ENCODE measurements around the gene TRAPPC13. TPM values are rescaled to one million over a fixed set of nuclear protein-coding genes. Genes with fewer than 3 reads are reported as not detected.
A peak's percentile ranks its signal among the peaks of the same experiment; 100 is the strongest.

TRAPPC13 gene
- total and polyA plus RNA-seq, 2 of the 13 experiments (the other 11 are each of a cell fraction or from before 2014, with no cell fraction given): 8.4 to 19.6 TPM

GRCh38 chr5:65651144-65651543 is 26.3 kb downstream of the TRAPPC13 start (continued):
- TF ChIP-seq RERE (CRISPR knock-in tag; IDR thresholded peaks at IDR 0.05; ENCODE audit: low read depth) (no peak), TBL1XR1 (IDR thresholded peaks at IDR 0.05; ENCODE audit: borderline replicate concordance, low read length, partially characterized antibody) (no peak), SUZ12 (IDR thresholded peaks at IDR 0.05; ENCODE audit: low read depth, low read length) (no peak), NFATC3 (CRISPR knock-in tag; IDR thresholded peaks at IDR 0.05) (no peak), XRCC5 (optimal IDR thresholded peaks at IDR 0.05; ENCODE audit: low read length) (no peak), HHEX (CRISPR knock-in tag; IDR thresholded peaks at IDR 0.05) (peak; percentile 34; the same call in 1 of the 2 replicates), WIZ (CRISPR knock-in tag; IDR thresholded peaks at IDR 0.05) (no peak), ZNF644 (CRISPR knock-in tag; IDR thresholded peaks at IDR 0.05; ENCODE audit: low read depth) (peak; percentile 58; the same call in 1 of the 2 replicates), SETDB1 (CRISPR knock-in tag; IDR thresholded peaks at IDR 0.05; ENCODE audit: borderline replicate concordance) (no peak), CENPX (CRISPR knock-in tag; IDR thresholded peaks at IDR 0.05) (no peak), ZNF10 (CRISPR knock-in tag; IDR thresholded peaks at IDR 0.05; ENCODE audit: borderline replicate concordance, low read depth) (no peak), ZC3H13 (CRISPR knock-in tag; IDR thresholded peaks at IDR 0.05) (no peak), NFIB (CRISPR knock-in tag; IDR thresholded peaks at IDR 0.05; ENCODE audit: borderline replicate concordance) (no peak), ZNF703 (CRISPR knock-in tag; IDR thresholded peaks at IDR 0.05; ENCODE audit: borderline replicate concordance) (no peak), PRPF4 (IDR thresholded peaks at IDR 0.05; ENCODE audit: low read depth, low read length, poor library complexity, severe bottlenecking) (no peak), ZBTB39 (CRISPR knock-in tag; IDR thresholded peaks at IDR 0.05) (no peak), MTA3 (CRISPR knock-in tag; IDR thresholded peaks at IDR 0.05) (no peak), YEATS2 (CRISPR knock-in tag; IDR thresholded peaks at IDR 0.05; ENCODE audit: borderline replicate concordance) (no peak), MYNN (CRISPR knock-in tag; IDR thresholded peaks at IDR 0.05; ENCODE audit: low read depth) (no peak), DNMT3B (CRISPR knock-in tag; conservative IDR thresholded peaks at IDR 0.05) (no peak), FOXP1 (IDR thresholded peaks at IDR 0.05) (no peak), FOXP1 (CRISPR knock-in tag; IDR thresholded peaks at IDR 0.05) (peak; percentile 86), ZNF652 (CRISPR knock-in tag; IDR thresholded peaks at IDR 0.05; ENCODE audit: borderline replicate concordance, low read depth) (no peak), ZNF24 (IDR thresholded peaks at IDR 0.05) (no peak), GTF2F1 (IDR thresholded peaks at IDR 0.05; ENCODE audit: low read length) (no peak)
